HTR-8/SVneo (cell line): Measurements from ENCODE around the gene KIF26B.
"Not testable (repeated sequence)": the region's sequence is repeated elsewhere in the genome, so short reads cannot be mapped to it uniquely, and the experiment has no call there.

Experiments
- DNase-seq: peaks from one replicate; pipeline ENCODE4 v3.0.0; 2011; ENCODE audit warnings: low spot score, mixed read lengths; ENCODE audit not compliant: insufficient read length
- FAIRE-seq: peaks from 2 replicates; lab custom pipeline; 2011; peaks lifted over from hg19 to GRCh38; lab: Jason Lieb, UNC

KIF26B gene

DNA sequence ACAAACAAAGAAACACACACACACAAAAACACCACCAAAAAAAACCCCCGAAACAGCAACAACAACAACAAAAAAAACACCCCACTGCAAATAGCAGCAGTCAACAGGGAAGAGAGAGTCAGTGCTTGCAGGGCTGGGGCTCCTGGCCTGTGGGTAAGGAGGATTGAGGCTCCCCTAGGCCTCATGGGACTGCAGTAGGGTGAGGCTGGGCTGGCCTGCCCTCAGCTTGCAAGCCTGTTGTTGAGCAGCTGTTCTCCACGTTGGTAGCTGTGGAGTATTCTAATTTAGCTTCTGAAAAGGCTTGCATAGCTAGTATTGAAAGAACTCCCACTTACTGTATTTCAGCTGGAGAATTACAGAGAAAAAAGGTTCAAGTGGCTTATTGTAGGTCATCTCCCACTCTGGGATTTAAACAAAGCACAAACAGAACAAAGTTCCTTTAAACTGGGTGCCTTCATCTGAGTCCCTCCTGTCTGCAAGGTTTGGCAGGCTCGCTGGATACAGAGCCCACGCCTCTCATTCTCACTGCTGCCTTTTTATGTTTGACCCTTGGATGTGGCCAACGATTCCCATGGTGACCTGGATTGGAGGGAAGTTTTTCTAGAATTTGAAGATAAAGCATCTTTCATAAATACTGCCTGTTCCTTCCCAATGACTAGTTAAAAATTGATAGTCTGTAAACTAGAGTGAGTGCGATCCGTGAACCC, 247.2 kb downstream of the KIF26B start:
- no peak for DNase-seq
- FAIRE-seq, result no peak

DNA sequence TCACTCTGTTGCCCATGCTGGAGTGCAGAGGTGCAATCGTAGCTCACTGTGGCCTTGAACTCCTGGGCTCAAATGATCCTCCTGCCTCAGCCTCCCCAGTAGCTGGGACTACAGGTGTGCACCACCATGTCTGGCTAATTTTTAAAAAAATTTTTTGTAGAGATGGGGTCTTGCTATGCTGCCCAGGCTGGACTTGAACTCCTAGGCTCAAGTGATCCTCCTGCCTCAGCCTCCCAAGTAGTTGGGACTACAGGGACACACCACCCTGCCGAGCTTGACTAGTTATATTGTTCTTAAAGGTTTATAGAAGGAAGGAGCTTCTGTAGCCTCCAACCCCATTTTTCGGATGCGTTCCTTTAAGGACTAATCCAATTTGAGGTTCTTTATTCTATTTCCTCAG, 248.2 kb downstream of the KIF26B start:
- DNase-seq, FAIRE-seq: not testable (repeated sequence)

DNA sequence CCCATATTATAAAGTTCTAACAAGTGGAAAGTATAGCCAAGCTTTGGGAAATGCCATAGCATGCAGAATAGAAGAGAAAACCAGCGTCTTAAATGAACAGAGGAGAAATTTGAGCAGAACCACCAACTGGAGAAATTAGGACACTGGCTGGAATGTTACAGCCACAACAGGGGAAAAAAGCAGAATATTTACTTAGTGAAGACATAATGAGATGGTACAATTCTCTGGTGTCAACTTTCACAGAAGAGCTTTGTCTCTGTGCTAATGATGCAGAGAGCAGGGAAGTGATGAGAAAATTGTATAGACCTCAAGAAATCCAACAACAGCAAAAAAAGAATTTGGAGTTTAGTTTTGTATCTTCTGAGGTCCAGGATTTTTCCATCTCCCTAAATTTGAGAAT, 249.7 kb downstream of the KIF26B start:
- no peak for FAIRE-seq
- DNase-seq, result no peak

DNA sequence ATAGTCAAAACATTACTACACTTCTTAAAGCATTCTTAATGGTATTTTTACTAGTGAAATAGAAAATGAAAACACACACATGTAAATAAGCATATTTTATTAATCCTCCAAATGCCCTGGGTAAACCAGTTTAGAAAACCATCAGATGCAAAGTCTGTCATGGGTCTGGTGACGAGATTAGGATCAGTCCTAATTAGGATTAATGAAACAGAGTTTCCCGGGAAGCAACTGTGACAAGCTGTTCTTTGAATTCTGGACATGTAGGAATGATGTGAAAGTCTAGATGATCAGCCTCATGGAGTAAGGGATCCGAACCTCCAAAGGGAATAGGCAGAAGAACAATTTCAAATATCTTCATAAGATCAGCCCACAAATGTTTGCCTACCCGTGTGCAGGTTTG, 250.2 kb downstream of the KIF26B start:
- no peak for FAIRE-seq
- no peak for DNase-seq

DNA sequence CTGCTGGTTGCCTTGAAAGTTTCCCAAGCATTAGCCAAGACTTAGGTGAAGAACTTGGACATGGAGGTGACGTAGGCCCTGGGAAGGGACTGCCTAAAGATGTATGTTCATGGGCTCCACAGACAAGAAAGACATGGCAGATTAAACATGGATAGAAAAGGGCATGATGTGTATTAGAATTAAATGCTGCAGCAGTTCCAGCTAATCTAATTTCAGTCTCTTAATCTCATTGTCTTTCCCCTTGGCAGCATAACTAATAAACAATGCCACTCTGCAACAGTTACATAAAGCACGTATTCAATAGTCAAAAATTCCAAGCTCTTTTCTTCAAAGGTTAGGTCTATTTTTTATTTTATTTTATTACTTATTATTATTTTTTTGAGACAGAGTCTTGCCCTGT, 251.6 kb downstream of the KIF26B start:
- FAIRE-seq, result no peak
- no peak for DNase-seq

DNA sequence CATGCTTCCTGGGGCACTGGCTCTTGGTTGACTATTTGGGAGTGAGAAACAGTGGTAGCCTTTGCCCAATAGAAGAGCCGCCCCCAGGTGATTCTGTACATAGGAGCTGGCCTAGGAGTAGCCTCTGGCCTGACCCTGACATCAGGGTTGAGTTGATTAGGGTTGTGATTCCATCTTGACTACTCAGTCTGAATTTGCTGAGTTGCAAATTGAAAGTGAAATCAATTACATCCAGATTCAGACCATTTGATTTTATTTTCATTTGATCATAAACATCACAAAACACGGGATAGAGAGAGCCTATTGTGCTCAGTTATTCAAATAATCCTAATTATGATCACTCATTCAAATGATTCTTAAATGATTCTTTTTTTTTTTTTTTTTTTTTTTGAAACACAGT, 253.2 kb downstream of the KIF26B start:
- FAIRE-seq, result no peak
- no peak for DNase-seq

DNA sequence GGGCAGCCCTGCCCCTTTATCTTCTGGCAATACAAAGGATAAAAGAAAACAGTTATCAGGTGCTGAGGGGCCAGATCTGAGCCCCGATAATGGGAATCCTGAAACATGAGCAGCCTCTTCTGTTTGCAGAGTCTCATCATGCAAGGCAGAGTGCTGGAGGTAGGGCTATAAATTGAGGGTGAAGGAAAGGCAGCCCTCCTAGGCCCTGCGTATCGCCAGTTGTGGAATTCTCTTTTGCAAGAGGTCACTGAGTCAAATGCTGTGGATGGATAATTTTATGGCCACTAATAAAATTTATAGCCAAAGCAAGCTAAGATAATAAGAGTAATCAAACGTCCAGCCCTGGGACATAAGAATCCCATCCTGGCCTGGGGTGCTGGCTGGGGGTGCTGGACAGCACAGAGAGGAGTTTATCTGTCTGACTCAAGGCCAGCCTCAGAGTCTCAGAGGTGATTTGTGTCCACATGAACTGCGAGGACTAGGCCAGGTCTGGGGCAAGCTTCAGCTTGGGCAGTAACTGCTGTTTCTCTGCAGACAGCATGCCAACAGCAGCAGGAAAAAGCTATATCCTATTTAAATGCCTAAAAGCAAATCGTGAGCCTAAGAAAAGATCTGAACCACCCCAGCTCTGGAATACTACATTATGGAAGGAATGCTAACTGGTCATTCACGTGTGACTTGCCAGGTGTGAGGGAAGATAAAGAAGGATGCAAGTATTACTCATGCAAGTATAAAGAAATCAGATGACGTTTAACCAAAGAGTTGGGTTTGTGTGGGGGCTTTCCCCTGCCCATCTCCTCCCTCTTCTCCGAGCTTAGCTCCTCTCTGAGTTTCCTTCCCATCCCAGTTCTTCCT, 254.8 kb downstream of the KIF26B start:
- DNase-seq (no peak), FAIRE-seq (no peak)

DNA sequence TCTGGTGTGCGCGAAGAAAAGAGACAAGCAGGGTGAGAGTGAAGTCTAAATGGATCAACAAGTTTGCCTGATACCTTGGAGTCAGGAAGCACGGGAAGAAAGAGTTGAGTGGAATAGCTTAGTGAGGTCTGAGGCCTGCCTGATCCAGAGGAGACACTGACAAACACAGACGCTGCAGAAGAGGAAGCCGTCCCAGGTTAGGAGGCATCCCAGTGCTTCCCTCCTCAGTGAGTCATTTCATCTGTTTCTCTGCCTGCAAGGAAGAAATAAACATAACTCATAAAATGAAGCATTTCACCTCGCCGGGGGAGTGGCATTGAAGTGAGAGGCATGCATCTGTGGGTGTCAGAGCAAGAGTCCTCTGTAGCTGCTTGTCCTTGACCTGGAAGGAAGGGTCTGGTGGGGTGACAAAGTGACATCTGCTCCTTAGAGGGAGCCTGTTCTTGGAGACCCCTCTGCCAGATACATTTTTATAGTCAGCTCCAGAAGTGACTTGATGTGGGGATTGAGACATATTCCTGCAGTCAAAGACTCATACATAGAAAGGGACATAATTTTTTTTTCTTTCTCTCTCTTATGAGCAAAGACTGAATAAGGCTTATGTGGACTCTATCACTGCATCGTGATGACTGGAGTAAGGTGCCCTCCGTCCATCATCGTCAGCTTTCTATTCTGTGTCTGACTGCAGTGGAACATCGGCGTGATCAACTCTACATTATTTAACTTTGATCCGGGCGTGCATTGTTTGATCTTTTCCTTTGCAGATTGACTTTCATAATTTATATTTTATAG, 256.7 kb downstream of the KIF26B start:
- DNase-seq (peak; percentile 39), FAIRE-seq (no peak)

DNA sequence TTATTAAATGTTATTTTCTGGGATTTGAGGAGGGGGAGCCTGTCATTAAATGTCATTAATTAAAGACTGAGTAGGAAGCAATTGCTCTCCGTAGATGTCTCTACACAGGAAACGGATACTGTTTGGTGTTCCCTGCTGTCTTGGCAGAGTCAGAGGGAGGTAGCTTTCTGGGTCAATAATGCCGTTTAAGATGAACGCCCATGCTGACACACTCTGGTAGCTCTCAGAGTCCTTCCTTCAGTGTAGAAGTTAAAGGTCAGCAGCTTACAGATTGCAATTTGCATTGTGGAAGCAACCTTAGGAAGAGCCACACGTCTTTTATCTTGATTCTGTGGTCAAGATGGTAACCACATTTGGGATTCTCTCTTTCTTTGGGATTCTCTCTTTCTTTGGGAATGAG, 257.5 kb downstream of the KIF26B start:
- DNase-seq (no peak), FAIRE-seq (no peak)

DNA sequence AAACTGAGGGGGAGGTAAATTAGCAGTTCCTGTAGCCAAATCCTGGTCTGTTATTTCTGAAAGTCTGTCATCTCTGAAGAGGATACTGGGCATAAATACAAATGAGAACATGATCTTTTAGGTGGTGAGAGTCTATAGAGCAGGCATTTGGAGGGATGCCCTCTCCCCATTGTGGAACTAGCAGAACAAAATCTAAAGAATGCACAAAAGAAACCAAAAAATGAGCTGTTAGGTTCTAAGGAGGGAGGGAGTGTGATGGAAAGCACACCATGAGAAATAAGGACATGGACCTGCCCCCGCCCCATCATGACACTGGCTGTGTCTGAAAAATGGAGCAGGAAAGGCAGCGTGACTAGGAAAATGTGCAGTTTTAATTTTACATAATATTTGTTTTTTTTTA, 262.0 kb downstream of the KIF26B start:
- DNase-seq (no peak), FAIRE-seq (no peak)

DNA sequence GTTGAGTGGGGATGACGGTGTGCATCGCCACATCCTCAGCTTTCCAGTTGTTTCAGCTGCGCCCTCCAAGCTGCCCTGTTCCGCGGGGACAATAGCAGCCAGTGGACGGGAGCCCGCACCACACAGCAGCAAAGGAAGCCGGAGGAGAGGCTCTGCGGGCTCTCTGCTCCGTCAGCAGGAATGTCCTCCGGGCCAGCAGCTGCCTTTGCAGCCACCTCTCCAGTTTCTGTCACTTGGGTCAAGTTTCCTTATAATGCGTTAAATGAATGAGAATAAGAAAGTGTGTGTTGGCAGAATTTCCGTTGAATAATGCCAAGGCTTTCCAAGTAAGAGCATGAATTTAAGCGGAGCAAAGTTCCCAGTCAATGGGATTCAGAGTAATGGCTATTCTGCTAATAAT, 263.3 kb downstream of the KIF26B start:
- DNase-seq (no peak), FAIRE-seq (no peak)

DNA sequence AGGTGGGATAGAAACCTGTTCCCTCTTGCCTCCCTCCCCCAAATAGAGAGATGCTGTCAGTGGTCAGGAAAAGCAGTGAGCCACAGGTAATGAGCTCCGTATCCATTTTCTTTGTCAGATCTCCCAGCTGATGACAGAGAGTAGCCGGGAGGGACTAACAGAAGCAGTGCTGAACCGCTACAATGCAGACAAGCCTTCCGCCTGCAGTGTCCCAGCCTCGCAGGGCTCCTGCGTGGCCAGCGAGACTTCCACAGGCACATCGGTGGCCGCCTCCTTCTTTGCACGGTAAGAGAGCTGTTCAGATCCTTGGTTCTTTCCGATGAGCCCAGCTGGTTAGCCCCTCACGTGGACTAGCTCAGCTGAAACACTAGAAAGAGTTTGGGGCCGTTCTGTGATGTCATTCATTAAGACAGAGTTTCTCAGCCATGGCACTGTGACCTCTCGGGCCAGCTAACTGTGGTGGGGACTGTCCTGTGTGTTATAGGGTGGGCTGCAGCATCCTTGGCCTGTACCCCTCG, 264.7 kb downstream of the KIF26B start:
- FAIRE-seq (no peak), DNase-seq (no peak)

DNA sequence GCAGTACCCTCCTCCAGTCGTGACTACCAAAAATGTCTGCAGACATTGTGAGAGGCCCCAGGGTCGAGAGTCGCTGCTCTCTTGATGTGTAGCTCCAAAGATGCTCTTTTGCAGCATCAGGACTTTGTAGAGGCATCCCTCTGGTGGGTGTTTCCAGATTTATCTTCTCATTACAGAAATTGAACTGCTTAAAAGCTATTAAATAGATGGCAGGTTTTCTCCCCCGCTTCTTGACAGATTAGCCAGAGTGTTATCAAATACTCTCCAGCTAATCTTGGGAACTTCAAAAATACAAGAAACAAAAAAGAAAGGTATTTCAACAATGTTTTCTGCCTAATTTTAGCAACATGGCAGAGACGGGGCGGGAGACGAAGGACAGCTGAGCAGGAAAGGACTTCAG, 265.2 kb downstream of the KIF26B start:
- no peak for DNase-seq
- FAIRE-seq, result no peak

DNA sequence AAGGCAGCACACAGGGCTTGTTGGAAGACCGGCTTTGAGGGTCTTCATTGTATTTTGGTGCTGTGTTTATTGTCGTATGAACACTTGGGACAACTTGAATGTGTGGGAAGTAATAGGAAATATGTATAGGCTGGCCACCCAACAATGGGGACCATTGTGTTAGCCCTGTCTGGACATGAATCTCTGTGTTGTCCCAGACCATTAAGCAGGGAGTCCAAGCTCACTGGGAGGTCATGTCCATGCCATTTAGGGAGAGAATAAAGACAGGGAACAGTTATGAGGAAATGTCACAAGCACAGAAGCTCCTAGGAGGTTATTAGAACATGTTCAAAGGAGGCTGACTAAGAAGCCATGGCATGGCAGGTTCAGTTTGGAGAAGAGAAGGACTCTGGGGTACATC, 266.1 kb downstream of the KIF26B start:
- no peak for FAIRE-seq
- no peak for DNase-seq

DNA sequence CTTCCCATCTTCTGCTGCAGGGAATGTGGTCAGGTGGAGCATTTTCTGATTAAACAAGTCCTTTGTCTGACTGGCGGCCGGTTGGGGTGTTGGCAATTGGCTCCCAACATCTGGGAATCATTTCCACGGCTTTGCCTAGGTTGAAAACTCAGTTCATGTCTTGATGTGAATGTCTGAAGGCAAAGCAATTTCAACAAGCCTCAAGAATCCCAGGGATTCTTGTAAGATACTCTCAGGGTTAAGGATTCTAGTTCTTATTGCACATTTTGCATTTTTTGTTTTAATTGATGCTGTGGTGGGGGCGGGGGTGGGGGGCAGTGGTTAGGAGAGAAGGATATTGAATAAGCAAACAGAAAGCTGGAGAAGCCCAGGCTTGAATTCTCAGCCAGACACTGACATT, 273.9 kb downstream of the KIF26B start:
- DNase-seq (no peak), FAIRE-seq (no peak)

DNA sequence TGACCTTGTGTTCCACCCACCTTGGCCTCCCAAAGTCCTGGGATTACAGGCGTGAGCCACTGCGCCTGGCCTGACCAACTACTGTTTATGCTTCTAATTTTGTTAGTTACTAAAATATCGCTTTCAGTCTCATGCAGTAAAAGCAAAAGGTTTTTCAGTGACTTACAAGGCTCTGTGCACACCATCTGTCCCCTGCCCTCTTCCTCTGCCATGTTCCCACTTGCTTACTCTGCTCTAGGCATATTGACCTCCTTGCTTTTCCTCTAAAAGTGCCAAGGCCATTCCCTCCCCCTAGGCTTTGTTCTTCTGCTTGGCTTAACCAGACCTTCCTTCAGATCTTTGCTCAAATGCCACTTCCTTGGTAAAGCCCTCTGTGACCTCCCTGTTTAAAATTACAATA, 276.9 kb downstream of the KIF26B start:
- no peak for FAIRE-seq
- DNase-seq, result no peak

DNA sequence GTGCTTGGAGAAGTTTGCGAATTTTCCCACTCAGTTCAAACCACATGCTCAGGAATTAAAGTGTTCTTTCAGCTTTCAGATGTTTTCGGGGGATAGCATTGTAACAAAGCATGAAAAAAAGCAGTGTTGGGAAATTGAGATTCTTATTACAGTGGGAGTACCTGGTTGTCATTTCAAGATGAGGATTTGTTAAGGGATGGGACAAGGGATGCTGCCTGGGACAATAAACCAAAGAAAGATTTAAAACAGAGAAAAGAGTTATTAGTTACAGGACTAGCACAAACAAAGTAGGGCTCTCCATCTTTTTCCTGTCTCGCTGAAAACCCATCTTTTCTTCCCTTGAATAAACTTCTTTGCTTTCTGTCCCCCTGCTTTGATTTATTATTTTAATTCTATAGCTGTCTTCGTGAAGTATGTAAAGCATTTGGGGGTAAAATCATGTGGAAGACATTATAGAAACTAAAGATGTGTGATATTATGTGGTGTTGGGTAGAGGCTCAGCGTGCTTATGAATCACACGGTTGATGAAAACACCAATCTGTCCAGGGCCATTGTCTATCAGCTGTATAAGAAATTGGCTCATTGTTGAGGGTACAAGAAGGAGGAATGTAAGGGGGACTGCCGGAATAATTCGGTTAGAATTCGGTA, 277.6 kb downstream of the KIF26B start:
- DNase-seq (no peak), FAIRE-seq (no peak)

DNA sequence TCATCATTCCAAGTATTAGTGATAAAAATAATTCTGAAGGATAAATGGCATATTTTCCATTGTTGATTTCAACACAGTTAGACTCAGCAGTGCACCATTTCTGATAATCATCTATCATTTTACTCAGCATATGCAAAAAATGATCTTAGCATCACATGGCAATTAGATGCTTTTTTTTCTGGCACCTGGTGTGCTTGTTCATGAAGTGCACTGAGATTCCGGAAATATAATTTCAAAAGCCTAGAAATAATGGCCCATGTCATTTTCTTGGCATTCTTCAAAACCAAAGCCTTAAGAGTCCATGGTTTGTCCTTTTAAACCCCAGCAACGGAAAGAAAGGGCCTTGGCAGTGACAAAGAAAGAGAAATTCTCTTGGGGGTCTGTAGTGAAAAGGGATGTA, 278.8 kb downstream of the KIF26B start:
- FAIRE-seq (no peak), DNase-seq (no peak)

DNA sequence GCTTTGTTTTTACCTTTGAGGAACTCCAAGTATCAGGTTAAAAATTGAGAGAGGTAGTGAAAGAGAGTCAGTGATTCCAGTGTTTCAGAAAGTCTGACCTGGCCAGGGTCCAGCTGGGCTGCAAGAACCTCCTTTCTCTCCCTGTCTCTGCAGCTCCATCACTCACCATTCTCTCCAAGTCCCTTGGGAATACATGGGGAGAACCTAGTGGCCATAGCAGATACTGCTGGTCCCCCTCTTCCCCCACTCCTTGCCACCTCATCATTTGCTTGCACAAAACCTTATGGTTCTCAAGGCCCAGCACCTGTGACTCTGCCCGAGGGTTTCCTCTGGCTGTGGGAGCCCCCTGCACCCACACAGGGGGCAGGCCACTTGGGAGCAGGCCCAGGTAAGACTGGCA, 279.5 kb downstream of the KIF26B start:
- no peak for DNase-seq
- FAIRE-seq, result no peak

DNA sequence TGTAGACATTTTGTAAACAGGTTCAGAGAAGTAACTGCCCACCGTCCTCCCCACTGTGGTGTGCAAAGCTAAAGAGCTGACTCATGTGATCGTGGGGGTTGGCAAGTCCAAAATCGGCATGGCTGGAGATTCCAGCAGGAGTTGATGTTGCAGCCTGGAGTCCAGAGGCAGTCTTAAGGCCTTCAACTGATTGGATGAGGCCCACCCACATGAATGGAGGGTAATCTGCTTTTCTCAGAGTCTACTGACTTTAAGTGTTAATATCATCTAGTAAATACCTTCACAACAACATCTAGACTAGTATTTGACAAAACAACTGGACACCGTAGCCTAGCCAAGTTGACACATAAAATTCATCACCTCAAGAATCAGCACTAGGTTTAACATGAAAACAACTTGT, 281.6 kb downstream of the KIF26B start:
- DNase-seq (no peak), FAIRE-seq (no peak)
